GM21447 (cell line): ENCODE data around the gene PPP1R12B.
A peak's percentile ranks its signal among the peaks of the same experiment; 100 is the strongest.
"Not testable (repeated sequence)": the region's sequence is repeated elsewhere in the genome, so short reads cannot be mapped to it uniquely, and the experiment has no call there.

Source experiments
- ATAC-seq: cut with Tn5 transposase; IDR thresholded peaks from one replicate; pipeline ENCODE4 v1.9.1; 2021; ENCODE audit not compliant: unreplicated experiment

The PPP1R12B gene

DNA sequence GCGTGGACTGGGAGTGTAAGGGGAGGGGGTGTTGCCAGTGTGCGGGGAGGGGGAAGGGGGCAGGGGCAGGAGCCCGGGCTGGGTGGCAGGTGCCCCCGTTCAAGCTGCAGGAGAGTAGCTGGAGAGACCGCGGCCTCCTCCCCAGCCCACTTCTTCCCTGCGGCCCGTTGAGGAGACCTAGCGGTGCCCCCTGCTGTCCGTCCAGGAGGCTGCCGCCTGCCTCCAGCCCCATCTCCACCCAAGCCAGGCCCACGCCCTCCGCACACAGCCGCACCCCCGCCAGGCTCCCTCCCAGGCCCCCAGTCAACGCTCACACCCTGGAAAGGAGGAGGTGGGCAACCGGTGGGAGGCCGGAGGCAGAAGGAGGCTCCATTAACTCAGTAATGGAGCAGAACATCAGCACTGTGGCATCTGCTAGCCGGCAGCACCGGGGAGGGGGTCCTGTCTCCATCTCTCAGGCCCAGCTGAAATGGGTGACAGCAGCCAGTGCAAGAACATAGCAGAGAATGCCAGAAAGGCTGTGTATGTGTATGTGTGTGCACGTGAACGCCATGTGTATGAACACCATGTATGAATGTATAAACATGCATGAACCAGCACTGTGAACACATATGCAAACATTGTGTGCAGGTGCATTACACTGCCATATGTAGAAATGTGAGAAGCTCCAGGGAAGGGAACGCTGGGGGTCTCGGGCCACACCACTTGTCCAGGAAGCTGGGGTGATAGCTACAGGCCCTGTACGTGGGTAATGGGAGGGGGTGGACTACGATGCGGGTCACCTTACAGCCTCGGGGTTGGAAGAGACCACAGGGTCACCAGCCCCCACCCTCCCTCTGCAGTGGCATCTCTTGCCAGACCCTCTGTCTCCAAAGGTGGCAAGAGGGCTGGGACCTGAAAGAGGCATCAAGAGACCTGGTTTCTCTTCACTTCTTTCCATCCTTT lies 277.2 kb downstream of the PPP1R12B start:
- no peak for ATAC-seq

DNA sequence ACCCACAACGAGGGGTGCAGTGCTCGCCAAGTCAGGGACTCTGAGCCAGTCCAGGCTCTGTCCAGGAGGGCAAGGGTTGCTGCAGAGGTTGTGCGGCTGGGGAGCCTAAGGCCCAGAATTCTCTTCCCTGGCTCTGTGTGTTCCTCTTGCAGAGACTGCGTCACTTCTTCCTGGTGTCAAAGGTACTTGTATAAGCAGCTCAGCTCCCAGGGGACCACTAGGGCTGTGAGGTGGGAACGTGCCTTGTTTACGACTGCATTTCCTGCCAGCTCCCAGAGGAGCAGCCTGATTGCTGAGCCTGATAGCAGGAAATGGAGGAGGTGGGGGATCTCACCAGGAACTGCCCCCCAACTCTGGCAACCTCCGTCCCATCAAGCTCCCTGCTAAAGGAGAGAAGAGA lies 278.5 kb downstream of the PPP1R12B start:
- not testable (repeated sequence) for ATAC-seq

GRCh38 chr1:202627841-202628565 lies 279.5 kb downstream of the PPP1R12B start:
- no peak for ATAC-seq

GRCh38 chr1:202628646-202629215 lies 280.2 kb downstream of the PPP1R12B start:
- no peak for ATAC-seq

DNA sequence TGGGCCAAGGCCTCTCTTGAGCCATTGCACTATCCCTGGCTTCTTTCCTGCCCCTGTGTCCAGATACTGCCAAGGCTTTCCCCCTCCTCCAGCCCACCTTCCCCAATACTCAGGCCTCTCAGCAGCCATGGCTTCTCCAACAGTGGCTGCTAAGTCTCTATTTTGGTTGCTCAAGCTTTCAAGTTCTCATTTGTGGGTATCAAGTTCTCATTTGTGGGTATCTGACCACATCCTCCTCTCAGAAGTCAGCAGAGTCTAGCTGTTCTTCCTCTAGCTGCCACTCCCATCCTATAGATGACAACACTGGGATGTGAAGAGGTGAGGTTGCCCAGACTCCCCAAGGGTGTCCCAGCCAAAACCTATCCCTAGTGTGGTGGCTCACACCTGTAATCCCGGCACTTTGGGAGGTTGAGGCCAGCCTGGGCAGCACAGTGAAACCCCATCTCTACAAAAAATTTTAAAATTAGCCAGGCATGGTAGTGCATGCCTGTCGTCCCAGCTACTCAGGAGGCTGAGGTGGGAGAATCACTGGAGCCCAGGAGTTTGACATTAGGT lies 280.8 kb downstream of the PPP1R12B start:
- ATAC-seq = peak; percentile 74

DNA sequence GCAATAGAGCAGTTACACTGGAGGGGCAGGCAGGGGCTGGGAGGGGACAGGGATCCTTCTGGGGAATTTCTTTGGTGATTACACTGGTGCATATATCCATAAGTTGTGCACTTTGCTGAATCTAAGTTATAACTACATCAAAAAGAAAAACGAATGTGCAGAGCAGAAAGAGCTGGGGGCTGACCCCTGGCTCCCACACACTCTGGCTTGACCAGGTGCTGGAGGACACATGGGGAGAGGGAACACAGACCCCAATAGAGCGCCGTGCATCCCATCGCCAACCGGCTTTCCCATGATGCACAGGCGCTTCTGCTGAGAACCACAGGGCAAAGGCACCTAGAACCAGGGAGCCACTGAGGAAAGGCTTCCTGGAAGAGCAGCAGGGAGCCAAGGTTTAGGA lies 281.6 kb downstream of the PPP1R12B start:
- ATAC-seq = not testable (repeated sequence)

DNA sequence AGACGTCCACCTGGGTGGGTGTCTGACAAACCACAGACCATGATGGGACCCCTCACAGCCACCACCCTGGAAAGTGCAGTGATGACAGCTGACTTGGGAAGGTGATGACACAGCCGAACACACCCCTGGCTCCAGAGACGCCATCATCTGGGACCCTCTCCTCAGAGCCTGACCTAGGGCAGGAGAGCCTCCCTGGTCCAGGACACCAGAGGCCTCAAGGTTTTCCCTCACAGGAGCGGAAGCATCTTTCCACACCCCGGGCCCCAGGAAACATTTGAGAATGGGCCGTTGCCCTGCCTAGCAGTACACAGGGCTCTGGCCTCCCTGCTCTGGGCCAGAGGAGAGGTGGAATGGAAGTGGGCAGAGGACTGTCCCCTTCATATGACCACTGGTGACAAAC lies 282.0 kb downstream of the PPP1R12B start:
- no peak for ATAC-seq

DNA sequence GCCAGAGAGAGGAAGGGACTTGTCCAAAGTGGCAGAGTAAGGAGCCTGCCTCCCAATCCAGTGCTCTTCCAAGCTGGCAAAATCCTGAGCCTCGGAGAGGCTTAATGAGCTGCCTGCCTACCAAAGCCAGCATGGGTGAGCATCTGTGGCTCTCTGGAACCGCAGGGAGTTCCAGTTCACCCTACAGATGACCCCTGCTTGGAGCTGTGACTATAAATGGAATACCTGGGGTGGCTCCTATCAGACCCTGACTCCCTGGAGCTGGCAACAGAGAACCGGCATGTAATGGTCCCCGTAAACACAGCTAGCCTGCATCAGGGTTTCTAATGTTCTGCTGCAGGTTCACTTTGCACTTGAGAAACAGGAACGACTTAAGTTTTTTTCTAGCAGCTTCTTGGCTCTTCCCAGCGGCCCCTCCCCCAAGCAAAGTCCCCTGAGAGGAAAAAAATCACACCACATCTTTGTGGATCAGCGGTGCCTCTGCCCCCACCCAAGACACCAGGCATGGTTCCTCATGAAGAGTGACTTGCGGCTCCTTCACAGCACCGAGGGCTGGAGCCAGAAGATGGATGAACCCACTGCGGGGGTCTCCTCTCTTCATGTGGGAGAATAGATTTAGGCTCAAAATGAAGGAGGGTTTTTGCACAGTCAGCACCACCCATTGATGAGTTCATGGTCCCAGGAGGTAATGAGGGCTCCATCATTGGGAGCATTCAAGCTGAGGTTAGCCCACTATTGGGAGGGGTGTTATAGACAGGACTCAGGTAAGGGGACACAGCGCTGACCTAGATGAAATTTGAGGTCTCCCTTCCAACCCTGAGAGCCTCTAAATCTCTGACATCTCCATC lies 282.8 kb downstream of the PPP1R12B start:
- no peak for ATAC-seq

GRCh38 chr1:202632241-202632640 lies 283.7 kb downstream of the PPP1R12B start:
- ATAC-seq = no peak

DNA sequence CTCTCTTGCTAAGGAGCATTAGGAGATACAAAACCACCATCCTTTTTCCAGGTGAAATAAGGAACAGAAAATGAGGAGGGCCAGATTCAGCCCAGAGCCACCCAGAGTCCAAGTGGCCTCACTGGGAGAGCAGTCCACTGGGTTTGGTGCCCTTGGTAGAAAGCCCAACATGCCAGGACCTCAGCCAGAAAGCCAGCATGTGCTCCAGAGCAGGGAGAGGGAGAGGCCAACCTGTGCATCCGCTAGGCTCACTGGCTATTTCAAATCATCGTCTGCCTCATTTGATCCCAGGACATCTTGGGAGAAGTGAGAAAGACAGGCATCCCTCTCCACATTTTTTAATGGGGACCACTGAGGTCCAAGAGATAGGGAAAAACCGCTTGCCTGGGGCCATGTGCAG lies 287.7 kb downstream of the PPP1R12B start:
- ATAC-seq = not testable (repeated sequence)

DNA sequence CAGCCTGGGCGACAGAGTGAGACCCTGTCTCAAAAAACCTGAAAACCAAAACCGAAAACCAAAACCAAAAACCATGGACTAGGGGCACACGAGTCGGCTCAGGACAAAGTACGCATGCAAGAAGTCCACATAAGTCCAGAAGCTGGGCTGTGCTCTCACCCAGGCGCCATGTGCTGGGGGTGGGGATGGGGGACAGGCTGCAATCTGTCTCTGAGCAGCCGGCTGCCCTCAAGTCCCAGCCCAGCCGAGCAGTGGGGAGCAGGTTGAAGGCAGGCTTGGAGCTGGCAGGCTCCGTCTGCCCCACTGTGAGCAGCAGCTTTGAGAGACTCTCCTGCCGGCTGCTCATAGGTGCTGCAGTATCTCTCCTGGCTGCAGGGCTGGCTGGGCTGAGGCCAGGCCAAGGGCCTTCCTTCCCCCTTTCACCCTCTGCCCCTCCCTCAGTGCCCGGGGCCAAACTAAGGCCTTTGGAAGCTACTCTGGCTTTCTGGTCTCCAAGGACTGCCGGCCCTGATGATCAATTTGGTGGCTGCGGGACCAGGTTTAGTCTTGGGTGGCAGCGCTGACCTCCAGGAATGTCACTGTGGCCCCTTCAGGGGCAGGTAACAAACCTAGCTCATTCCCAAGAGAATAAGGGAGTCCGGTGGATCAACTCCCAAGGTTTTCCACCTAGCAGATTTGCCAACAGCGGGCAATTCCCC lies 289.0 kb downstream of the PPP1R12B start:
- not testable (repeated sequence) for ATAC-seq

DNA sequence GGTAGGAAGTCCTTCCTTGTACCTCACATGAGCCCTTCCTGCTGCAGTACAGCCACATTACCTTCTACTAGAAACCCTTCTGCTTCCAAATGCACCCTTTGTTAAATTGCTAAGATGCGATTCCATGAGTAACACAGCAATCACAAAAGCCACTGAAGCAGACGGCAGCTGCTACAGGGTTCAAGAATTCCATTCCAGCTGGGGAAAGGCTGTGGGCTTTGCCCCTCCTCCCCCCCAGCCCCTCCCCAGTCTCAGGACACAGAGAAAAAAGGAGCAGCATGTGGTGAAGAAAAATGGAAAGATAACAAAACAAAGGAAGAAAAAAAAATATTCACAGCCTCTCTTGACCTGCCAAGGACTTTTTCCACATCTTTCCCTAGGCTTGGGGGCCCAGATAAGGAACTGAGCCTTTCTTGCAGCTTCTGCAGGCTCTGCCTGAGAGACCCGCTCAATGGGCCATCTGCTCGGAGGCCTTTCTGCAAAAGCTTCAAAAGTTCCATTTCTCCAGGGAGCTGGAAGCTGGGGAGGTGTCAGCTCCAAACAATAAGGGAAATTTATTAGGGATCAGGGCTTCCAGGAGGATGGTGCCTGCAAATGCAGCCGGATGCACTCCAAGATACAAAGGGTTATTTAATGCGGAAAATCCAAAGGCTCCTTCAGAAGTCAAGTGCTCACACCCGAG lies 289.7 kb downstream of the PPP1R12B start:
- ATAC-seq = no peak

DNA sequence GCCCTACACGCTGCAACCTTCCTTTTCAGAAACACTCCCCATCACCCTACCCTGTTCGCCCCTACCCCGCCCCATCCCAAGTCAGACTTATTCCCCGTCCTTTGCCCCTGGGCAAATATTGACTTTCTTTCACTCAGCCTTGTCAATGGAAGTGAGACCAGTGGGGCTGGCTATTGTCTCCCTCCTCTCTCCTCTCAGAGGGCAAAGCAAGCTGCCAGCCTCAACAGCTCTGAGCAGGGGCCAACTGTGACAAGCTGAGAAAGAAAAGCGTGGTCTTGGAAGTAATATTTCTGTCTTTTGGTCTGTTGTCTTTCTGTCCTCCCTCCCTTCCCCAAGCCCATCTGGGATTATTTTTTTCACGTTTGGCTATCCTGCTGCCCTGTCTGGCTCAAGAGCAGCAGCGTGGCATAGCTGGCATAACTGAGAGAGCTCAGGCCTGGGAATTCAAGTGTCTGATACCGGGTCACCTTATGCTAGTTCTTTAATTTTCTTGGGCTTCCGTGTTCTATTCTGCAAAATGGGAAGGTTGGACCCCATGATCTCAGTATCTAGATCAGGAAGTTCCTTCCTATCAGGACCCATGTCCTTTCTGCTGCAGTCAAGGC lies 290.3 kb downstream of the PPP1R12B start:
- not testable (repeated sequence) for ATAC-seq

GRCh38 chr1:202639500-202639899 lies 291.0 kb downstream of the PPP1R12B start:
- ATAC-seq = no peak

GRCh38 chr1:202642212-202642611 lies 293.7 kb downstream of the PPP1R12B start:
- ATAC-seq = no peak
